Activated T-helper 9 cell treated with anti-CD3 and anti-CD28 coated beads, Interleukin-2, amount 50 U/mL, for 16 hours (primary cell): Measurements from ENCODE around the gene HOXB8.

Source experiments
- DNase-seq: peaks from one replicate; pipeline ENCODE4 v3.0.0-alpha.2; 2020; ENCODE audit warnings: low read depth

Gene HOXB8

GRCh38 chr17:48624544-48625494 lies 9.7 kb upstream of the HOXB8 start:
- DNase-seq: no peak

GRCh38 chr17:48624118-48624517 lies 9.0 kb upstream of the HOXB8 start:
- no peak for DNase-seq

DNA sequence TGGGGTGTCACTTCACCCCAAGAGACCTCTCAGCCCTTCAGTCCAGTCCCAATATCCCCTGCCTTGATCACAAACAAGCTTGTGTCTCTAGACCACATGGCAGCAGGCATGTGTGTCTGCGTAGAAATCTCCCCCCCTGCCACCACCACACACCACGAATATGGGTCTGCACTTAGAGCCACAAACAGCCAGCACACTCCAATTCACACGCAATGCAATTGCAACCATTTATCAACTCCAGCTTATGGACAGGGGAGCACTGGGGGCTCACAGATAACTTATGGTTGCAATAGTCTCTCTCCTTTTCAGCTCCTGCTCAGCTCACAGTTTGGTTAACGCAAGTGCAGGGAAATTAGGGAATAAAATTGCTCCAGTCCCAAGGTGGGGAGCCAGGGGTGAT lies 8.5 kb upstream of the HOXB8 start:
- no peak for DNase-seq

DNA sequence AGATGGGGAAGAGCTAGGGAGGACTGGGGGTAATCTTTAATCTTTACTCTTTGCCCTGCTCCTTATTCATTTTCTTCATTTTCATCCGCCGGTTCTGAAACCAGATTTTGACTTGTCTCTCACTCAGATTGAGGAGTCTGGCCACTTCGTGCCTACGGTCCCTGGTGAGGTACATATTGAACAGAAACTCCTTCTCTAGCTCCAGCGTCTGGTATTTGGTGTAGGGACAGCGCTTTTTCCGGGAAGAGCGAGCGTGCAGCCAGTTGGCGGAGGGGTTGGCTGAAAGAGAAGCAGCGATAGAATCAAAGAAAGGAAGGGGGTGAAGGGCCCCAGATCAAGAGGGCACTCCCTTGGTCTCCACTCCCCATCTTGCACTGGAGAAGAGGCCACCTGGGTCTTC lies 7.8 kb upstream of the HOXB8 start:
- no peak for DNase-seq

DNA sequence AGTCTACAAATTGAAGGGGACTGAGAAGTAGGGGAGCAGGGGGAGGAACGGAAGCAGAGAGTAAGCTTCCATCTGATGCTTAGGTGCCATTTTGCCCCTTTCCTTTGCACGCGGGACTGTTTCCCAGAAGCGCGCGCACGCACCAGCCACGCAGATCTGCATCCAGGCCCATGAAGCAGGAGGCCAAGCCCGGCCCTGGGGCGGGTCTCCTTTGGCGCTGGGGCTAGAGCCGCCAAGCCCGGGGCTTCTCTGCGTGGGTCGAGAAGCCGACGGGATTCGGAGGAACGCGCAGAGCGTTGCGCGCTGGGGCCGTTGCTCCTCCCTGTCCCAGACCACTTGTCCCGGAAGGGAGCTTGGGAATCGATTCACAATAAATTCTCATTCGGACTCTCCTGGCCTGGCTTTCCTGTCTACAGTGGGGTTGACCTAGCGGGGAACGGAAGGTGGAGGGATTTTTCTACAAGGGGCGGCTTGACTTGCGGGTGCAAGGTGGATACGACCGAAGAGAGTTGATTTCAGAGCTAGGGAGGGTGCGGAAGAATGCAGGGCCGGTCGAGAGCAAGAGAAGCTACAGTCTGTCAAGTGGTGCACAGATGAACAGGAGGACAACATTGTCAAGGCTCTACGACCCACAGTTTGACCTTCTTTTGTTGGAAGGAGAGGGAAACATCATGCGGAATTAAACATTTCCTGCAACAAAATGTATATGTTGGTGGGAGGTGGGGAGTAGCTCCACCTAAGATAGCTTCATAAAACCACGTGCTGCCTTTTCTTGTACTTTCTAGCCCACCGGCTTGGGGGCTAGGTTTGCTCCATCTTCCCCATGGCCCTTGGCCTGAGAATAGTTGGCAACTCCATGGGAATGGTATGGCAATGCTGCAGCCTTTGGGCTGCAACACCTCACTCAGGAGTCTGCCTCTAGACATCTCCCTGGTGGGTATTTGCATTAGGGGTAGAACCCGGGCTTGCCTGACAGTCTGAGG lies 6.6 kb upstream of the HOXB8 start:
- DNase-seq: no peak

GRCh38 chr17:48620461-48621139 lies 5.5 kb upstream of the HOXB8 start:
- no peak for DNase-seq

DNA sequence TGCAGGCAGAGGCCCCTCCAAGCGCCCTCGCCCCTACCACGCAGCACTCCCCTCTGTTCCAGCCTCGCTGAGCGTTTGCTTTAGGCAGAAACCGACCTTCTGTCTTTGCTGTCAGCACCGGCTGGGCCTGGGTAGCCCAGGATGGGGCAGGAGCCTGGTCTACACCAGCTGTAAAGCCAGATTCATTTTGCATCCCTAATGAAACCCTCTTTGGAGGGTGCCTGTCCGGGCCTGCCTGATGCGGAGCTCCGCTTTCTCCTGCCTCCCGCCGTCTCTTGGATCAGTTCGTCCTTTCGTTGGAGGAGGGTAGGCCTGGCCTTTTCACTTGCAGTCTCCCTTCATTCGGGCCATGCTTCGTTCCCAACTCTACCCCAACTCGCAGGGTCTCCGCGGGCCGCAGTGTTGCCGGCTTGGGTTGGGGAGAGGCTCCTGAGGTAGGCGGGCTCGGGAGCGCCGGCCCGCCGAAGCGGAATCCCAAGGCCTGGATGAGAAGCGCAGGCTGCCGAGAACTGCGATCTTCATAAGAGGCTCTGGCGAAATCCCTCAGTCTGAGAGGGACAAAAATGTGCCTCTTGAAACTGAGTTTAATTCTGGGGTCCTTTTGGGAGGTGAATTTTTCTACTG lies 4.8 kb upstream of the HOXB8 start:
- no peak for DNase-seq

DNA sequence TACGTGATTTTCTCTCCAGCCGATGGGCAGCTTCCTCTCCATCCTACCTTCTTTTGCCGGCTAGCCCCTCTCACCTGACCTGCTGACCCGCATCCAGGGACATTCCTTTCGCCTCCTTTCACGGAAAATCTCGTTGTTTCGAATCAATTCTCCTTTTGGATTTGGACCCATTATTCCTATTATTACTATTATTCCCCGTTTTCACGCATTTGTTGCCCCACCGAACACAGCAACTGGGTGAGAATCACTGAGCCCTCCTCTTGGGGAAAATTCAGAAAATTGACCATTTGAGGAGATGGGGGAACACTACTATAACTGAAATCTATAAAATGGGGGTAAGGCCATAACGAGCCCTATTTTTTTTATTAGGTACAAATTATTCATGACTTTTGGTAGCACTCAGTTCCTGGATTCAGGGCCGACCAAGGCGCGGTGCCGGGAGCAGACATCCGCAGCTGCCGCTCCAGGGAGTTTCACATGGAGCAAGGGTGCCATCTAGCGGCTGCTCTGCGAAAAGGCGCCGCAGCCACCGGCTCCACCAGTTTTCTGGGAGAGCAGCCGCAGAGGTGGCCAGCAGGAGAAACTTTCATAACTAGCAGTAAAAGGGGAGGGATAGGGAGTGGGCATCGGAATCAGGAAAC lies 3.3 kb upstream of the HOXB8 start:
- peak; percentile 72 for DNase-seq

GRCh38 chr17:48617471-48618255 lies 2.6 kb upstream of the HOXB8 start:
- DNase-seq: no peak

- no peak for DNase-seq
Measured at GRCh38 chr17:48616717-48617470, 1.8 kb upstream of the HOXB8 start.

GRCh38 chr17:48615963-48616716 lies 1.0 kb upstream of the HOXB8 start:
- DNase-seq: no peak

DNA sequence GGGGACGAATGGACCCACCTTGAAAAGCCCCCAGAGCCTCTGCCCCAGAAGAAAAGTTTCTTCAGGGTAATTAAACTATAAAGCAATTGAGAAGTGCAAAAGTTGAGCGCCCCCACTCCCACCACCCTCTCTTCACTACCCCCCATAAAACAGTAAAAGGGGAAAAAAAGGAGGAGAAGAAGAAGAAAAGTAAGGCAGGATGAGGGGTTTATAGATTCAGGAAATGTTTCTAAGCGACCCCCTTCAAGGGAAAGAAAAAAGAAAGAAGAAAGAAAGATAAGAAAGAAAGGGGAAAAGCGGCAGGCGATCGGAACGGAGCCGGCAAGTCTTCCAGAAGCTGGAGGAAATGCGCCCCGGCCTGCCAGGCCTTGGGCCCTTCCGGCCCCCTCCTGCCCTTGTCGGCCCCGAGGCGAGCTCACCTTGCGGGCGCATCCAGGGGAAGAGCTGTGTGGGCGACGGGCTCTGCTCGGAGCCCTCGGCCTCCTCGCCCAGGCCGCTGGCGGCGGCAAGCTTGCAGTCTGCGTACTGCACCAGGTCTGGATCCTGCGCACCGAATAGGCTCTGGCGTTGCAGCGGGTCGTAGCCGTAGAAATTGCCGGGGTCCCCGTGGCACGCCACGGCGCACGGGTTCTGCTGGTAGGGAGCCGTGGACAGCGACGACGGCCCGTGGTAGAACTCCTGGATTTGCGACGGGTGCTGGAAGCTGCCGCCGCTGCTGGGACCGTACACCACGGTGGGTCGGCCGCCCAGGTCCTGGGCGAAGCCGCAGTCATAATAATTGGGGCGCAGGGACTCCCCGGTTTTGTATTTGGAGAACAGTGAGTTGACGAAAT lies 1.0 kb downstream of the HOXB8 start:
- DNase-seq: no peak

DNA sequence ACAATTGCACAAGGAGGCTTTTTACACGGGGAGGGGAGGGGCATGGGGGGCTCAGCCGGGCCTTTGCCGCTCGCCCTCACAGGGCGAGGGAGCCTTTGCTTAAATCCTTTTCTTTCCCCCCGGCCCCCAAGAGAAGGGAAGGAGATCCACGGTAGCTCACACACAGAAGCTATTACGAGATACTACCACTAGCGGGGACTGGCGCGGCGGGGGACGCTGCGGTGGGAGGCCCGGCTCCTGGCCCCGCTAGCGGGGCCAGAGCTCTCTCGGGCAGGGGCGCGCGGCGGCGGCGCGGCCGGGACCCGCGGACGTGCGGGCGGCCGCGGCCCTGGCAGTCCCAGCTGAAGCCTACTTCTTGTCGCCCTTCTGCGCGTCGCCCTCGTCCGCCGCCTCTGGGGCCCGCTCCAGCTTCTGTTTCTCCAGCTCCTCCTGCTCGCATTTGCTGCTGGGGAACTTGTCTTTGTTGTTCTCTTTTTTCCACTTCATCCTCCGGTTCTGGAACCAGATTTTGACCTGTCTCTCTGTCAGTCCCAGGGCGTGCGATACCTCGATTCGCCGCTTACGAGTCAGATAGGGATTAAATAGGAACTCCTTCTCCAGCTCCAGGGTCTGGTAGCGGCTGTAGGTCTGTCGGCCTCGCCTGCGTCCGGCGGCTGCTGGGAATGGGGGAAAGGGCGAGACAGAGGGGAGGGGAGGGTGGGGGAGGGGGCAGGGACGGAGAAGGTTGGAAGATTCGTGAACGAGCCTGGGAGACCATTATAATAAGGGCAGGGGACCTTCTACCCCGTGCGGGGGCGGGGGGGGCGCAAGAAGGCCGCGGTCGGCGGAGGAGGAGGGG lies 2.0 kb downstream of the HOXB8 start:
- DNase-seq: no peak

DNA sequence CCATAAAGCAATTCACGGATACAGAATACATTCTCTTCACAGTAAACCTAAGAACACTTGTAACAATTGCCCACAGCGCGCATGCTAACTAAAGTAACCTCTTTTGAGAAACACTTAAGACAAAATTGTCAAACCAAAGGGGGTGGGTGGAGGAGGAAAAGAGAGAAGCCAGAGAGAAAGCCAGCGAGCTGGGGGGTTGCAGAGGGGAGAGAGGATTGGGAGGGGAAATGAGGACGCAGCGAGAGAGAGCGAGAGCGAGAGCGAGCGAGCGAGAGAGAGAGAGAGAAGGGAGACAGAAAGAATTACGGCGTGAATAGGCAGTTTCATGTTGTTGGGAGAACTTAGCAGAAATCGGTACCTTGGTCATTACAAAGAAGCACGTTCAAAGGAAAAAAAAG lies 2.6 kb downstream of the HOXB8 start:
- no peak for DNase-seq

DNA sequence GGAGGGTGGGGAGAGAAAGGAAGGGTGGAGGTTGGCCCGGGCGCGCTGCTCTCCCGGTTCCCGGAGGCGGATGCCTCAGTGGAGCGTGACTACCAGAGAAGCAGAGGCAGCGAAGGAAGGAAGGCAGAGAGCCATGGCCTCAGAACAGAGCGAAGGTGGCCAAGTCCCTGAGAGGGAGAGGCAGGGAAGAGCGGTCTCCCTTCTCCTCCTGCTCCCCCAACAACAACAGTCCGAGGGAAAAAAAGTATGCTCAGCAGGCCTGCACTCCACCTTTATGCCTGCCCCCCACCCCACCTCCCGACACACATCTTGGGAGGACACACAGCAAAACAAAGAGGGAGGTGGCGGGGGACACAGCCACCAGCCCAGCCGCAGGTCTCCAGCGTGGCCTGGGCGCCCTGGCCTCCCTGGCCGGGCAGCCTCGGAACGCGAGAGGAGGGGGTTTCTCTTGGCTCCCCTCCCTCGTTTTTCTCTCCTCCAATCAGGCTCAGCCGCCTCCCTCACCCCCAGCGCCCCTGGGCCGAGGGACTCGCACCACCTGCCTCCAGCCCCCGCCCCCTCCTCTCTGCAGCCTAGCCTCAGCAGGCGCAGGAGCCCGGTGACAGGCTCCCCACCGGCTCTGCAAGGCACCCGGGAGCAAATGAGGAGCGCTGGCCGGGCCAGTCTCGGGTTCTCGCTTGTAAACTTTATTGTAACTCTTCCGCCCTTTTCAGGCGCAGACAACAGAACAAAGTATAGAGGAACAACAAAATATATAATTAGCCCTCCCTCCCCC lies 3.2 kb downstream of the HOXB8 start:
- no peak for DNase-seq

- DNase-seq: no peak
Measured at GRCh38 chr17:48611213-48611612, 3.9 kb downstream of the HOXB8 start.
